HepG2 (cell line): ENCODE results near the gene TGFB2. TPM values are rescaled to one million over a fixed set of nuclear protein-coding genes. Genes with fewer than 3 reads are reported as not detected.
A peak's percentile ranks its signal among the peaks of the same experiment; 100 is the strongest.

Source experiments
- ATAC-seq: fragments of 200-7000 bp; cut with Tn5 transposase; 3 replicates; pipeline ENCODE4 v1.9.1; 2020; ENCODE audit warnings: mild to moderate bottlenecking, moderate library complexity
- BruUV-seq: library from RNA; stranded (reverse); fragments of 400-500 nt; replicated peaks from 2 replicates; lab custom pipeline; 2021; lab: Mats Ljungman, UMichigan
- CTCF ChIA-PET: fragments of 300-600 bp; formaldehyde crosslinking; extraction: SDS; loops from one replicate; lab custom pipeline; 2021; ENCODE audit warnings: low total read pairs, inconsistent platforms, low intra/inter-chr PET ratio; lab: Yijun Ruan, JAX
- POLR2A ChIA-PET: fragments of 350-600 bp; sonication (Branson Sonifier 250); formaldehyde crosslinking; loops from one replicate; lab custom pipeline; 2020; ENCODE audit warnings: antibody characterized with exemption, inconsistent platforms; lab: Yijun Ruan, JAX
- DNase-seq: peaks from one replicate; pipeline ENCODE4 v3.0.0-alpha.2; 2015; ENCODE audit warnings: low spot score
- FAIRE-seq: peaks from 3 replicates; lab custom pipeline; 2011; peaks lifted over from hg19 to GRCh38; lab: Jason Lieb, UNC
- H2AFZ ChIP-seq: one replicate; pipeline ENCODE4 v1.6.1; 2011; ENCODE audit warnings: low read length, inconsistent platforms
- H3K27ac ChIP-seq: fragments of 300-600 bp; 3 replicates; pipeline ENCODE4 v1.8.0; 2011; ENCODE audit warnings: mixed run types, mild to moderate bottlenecking, mixed read lengths, low read length, inconsistent platforms; ENCODE audit not compliant: insufficient read depth; ENCODE audit errors: extremely low read length
- H3K27me3 ChIP-seq, 2 experiments: fragments of 200-600 bp in 1 of 2; 2 replicates in 1 of 2; 3 replicates in 1 of 2; pipeline versions ENCODE4 v1.6.0 to v1.8.0; 2011; ENCODE audit warnings: low read length in 2 of 2, mild to moderate bottlenecking in 2 of 2, moderate library complexity in 2 of 2, inconsistent platforms in 1 of 2; ENCODE audit not compliant: insufficient read depth in 2 of 2, control insufficient read depth in 1 of 2
- H3K36me3 ChIP-seq, 2 experiments: fragments of 200-600 bp in 1 of 2; replicated peaks in 1 of 2; 2 replicates in 1 of 2; 3 replicates in 1 of 2; pipeline versions ENCODE4 v1.5.1 to v1.8.0; 2011; ENCODE audit warnings: low read length in 2 of 2, inconsistent platforms in 1 of 2; ENCODE audit not compliant: insufficient read depth in 2 of 2, control insufficient read depth in 1 of 2
- H3K4me1 ChIP-seq: 2 replicates; pipeline ENCODE4 v1.5.1; 2012; ENCODE audit warnings: low read length, inconsistent platforms; ENCODE audit not compliant: insufficient read depth
- H3K4me2 ChIP-seq: 2 replicates; pipeline ENCODE4 v1.6.0; 2011; ENCODE audit warnings: low read depth, low read length, inconsistent platforms
- H3K4me3 ChIP-seq, 3 experiments: fragments of 200-600 bp in 1 of 3; sonication (generic), shearing (Covaris generic) in 1 of 3; replicated peaks in 1 of 3; 2 replicates each; pipeline ENCODE4 v1.5.1; 2011 to 2016; ENCODE audit warnings: low read length in 3 of 3, inconsistent platforms in 2 of 3, low read depth in 2 of 3, mild to moderate bottlenecking in 2 of 3, control low read depth in 1 of 3, mixed read lengths in 1 of 3; ENCODE audit not compliant: insufficient read depth in 1 of 3
- H3K79me2 ChIP-seq: one replicate; pipeline ENCODE4 v1.6.1; 2011; ENCODE audit warnings: low read length, inconsistent platforms; ENCODE audit not compliant: insufficient read depth
- H3K9ac ChIP-seq: 2 replicates; pipeline ENCODE4 v1.6.0; 2011; ENCODE audit warnings: mild to moderate bottlenecking, low read depth, low read length, inconsistent platforms; ENCODE audit not compliant: insufficient read depth
- H3K9me3 ChIP-seq: 2 replicates; pipeline ENCODE4 v1.5.1; 2012; ENCODE audit warnings: mild to moderate bottlenecking, low read length
- H4K20me1 ChIP-seq: 2 replicates; pipeline ENCODE4 v1.6.0; 2011; ENCODE audit warnings: inconsistent platforms, mild to moderate bottlenecking, low read length, moderate library complexity; ENCODE audit not compliant: insufficient read depth
- CHD4 ChIP-seq: fragments of 200-600 bp; sonication (generic); IDR thresholded peaks from 2 replicates; pipeline ENCODE4 v1.7.0; 2017; ENCODE audit warnings: mild to moderate bottlenecking, low read length, borderline replicate concordance
- CTCF ChIP-seq: sonication (generic); formaldehyde crosslinking; IDR thresholded peaks from 2 replicates; pipeline ENCODE4 v1.5.0; 2020; ENCODE audit warnings: mild to moderate bottlenecking, missing genetic modification reagents, moderate library complexity
- MAFK ChIP-seq, 2 experiments: IDR thresholded peaks in 1 of 2; conservative IDR thresholded peaks in 1 of 2; 2 replicates each; pipeline ENCODE4 v1.6.1; 2011; ENCODE audit warnings: improper control_type of control experiment in 2 of 2, low read length in 2 of 2
- MED13 ChIP-seq: sonication (generic); formaldehyde crosslinking; IDR thresholded peaks from 2 replicates; pipeline ENCODE4 v1.5.0; 2020; ENCODE audit warnings: missing genetic modification reagents
- PRPF4 ChIP-seq: fragments of 200-400 bp; formaldehyde crosslinking; IDR thresholded peaks from 2 replicates; pipeline ENCODE4 v1.6.1; 2016; ENCODE audit warnings: low read length, low read depth; ENCODE audit not compliant: poor library complexity, severe bottlenecking
- SIN3B ChIP-seq: fragments of 150-350 bp; IDR thresholded peaks from 2 replicates; pipeline ENCODE4 v1.6.1; 2014; ENCODE audit warnings: low read length
- STAG1 ChIP-seq: sonication (generic); formaldehyde crosslinking; IDR thresholded peaks from 2 replicates; pipeline ENCODE4 v1.4.0; 2020; ENCODE audit warnings: missing genetic modification reagents
- TFDP1 ChIP-seq: IDR thresholded peaks from 2 replicates; pipeline ENCODE4 v1.6.1; 2016; ENCODE audit warnings: missing compliant biosample characterization, missing genetic modification reagents, borderline replicate concordance
- ZNF3 ChIP-seq: IDR thresholded peaks from 2 replicates; pipeline ENCODE4 v1.7.0; 2017; ENCODE audit warnings: inconsistent platforms
- ZNF383 ChIP-seq: sonication (generic); formaldehyde crosslinking; IDR thresholded peaks from 2 replicates; pipeline ENCODE4 v1.4.0; 2020; ENCODE audit warnings: missing genetic modification reagents, mild to moderate bottlenecking, borderline replicate concordance
- ZNF543 ChIP-seq: sonication (generic); formaldehyde crosslinking; IDR thresholded peaks from 2 replicates; pipeline ENCODE4 v1.4.0; 2020; ENCODE audit warnings: mild to moderate bottlenecking, missing genetic modification reagents
- ZNF598 ChIP-seq: sonication (generic); formaldehyde crosslinking; IDR thresholded peaks from 2 replicates; pipeline ENCODE4 v1.5.1; 2020; ENCODE audit warnings: mild to moderate bottlenecking, missing genetic modification reagents, borderline replicate concordance
- ZNF704 ChIP-seq: sonication (generic); formaldehyde crosslinking; IDR thresholded peaks from 2 replicates; pipeline ENCODE4 v1.8.1; 2023; ENCODE audit warnings: mild to moderate bottlenecking, inconsistent platforms, moderate library complexity, missing genetic modification reagents, borderline replicate concordance
- ZSCAN12 ChIP-seq: sonication (generic); formaldehyde crosslinking; IDR thresholded peaks from 2 replicates; pipeline ENCODE4 v1.9.0; 2021; ENCODE audit warnings: mild to moderate bottlenecking, missing genetic modification reagents
- WGBS: methylation state at CpG from one replicate; pipeline ENCODE4 v1.1.6; 2017; ENCODE audit warnings: low lambda C conversion rate; 5-methylcytosine and 5-hydroxymethylcytosine counted together
- in situ Hi-C: cut with HindIII; loops from 2 replicates; pipeline ENCODE4 v1.10.0; 2017; ENCODE audit warnings: low pct_unique_long_range_greater_than_20kb; ENCODE audit not compliant: extremely low pct_ligation_motif_present
- intact Hi-C: fragments of 100-400 bp; cut with micrococcal nuclease; formaldehyde crosslinking; loops from one replicate; pipeline ENCODE4 v1.10.0; 2022; ENCODE audit not compliant: unreplicated experiment
- polyA plus RNA-seq, 8 experiments: library from polyadenylated mRNA; depleted of rRNA in 3 of 8; stranded (reverse) in 7 of 8; unstranded in 1 of 8; fragments of >200 nt; fragmentation: Illumina TruSeq in 4 of 8; extraction: Trizol in 4 of 8; gene quantifications; 2 replicates each; pipeline versions ENCODE4 v1.2.1 to v1.2.3, GENCODE V29; 2011 to 2016; ENCODE audit warnings: low read depth in 4 of 8, missing spikeins in 1 of 8, mixed read lengths in 1 of 8; ENCODE audit not compliant: insufficient read depth in 1 of 8
- total RNA-seq, 5 experiments: library from RNA; depleted of rRNA; stranded (reverse); fragments of >200 nt; fragmentation: Illumina TruSeq; extraction: Trizol; gene quantifications; 2 replicates each; pipeline ENCODE4 v1.2.3, GENCODE V29; 2016; ENCODE audit warnings: low read depth in 1 of 5

Gene TGFB2
- total and polyA plus RNA-seq, 2 of the 13 experiments (the other 11 are each of a cell fraction or from before 2014, with no cell fraction given), result 0.07 TPM; not detected in 1

GRCh38 chr1:218328769-218329168 is 16.4 kb upstream of the TGFB2 start:
- in situ Hi-C loops, result loop anchor here (25.0 kb wide), 2 partner anchors 659 to 1084 kb away; no protein-coding TSS in a partner anchor
- CTCF ChIA-PET, result no interaction called here

GRCh38 chr1:218330043-218330623 is 15.0 kb upstream of the TGFB2 start:
- Histone ChIP-seq H3K4me1 (no peaks in the 10 kb centered on the region), H3K4me2 (no peak overlapping the region), H3K27me3 (no peaks in the 10 kb centered on the region; a peak in 1 of 5 replicates), H3K9ac (no peak overlapping the region), H3K36me3 (peaks cover 0 to 3% of the 10 kb centered on the region in 2 experiments; a peak in 2 of 5 replicates), H3K27ac (no peak overlapping the region), H3K4me3 (no peak overlapping the region), H3K9me3 (no peaks in the 10 kb centered on the region), H2AFZ (no peak overlapping the region), H3K79me2 (no peaks in the 10 kb centered on the region), H4K20me1 (no peaks in the 10 kb centered on the region)
- BruUV-seq, result no TSS peak
- intact Hi-C loops (loop anchor here (1.0 to 10.0 kb wide), 7 partner anchors 71 to 1482 kb away; no protein-coding TSS in a partner anchor), in situ Hi-C loops (loop anchor here (10.0 to 25.0 kb wide), 3 partner anchors 657 to 1235 kb away; no protein-coding TSS in a partner anchor)
- 45% methylated on average over 4 of the region's 4 CpGs for WGBS
- ATAC-seq (no peak; the same call in 2 of the 3 replicates), FAIRE-seq (no peak), DNase-seq (peak; percentile 16)
- ChIA-PET POLR2A (no interaction called here), CTCF (interaction anchor here (1.0 to 1.7 kb wide), 2 partner anchors 191 to 1483 kb away, joined by 4 to 8 read pairs; no protein-coding TSS in a partner anchor)
- TF ChIP-seq CHD4 (no peak), TFDP1 (CRISPR knock-in tag) (no peak), ZNF543 (CRISPR knock-in tag) (no peak), ZNF383 (CRISPR knock-in tag) (no peak), ZSCAN12 (CRISPR knock-in tag) (no peak), ZNF598 (CRISPR knock-in tag) (no peak), MED13 (CRISPR knock-in tag) (no peak), ZNF3 (CRISPR knock-in tag) (no peak), ZNF704 (CRISPR knock-in tag) (no peak), STAG1 (peak; percentile 84), PRPF4 (no peak), CTCF (peak; percentile 56)

More at GRCh38 chr1:218328769-218329168, 16.4 kb upstream of the TGFB2 start:
- 94% methylated on average over 3 of the region's 3 CpGs for WGBS
- ATAC-seq (no peak), FAIRE-seq (no peak), DNase-seq (no peak)
- POLR2A ChIA-PET, result no interaction called here
- no peak overlapping the region for H3K4me3 ChIP-seq
- H3K4me2 ChIP-seq, result no peak overlapping the region
- intact Hi-C loops, result no loop called here
- H3K79me2 ChIP-seq, result no peaks in the 10 kb centered on the region
- BruUV-seq, result no TSS peak
- H4K20me1 ChIP-seq, result no peaks in the 10 kb centered on the region
- no peaks in the 10 kb centered on the region; a peak in 1 of 5 replicates for H3K27me3 ChIP-seq
- H3K9me3 ChIP-seq, result no peaks in the 10 kb centered on the region
- H2AFZ ChIP-seq, result no peak overlapping the region
- no peak overlapping the region for H3K9ac ChIP-seq
- no peak overlapping the region for H3K27ac ChIP-seq
- no peaks in the 10 kb centered on the region for H3K4me1 ChIP-seq
- TF ChIP-seq MAFK (conservative IDR thresholded peaks at IDR 0.05 in 1 of 2, IDR thresholded peaks at IDR 0.05 in 1 of 2; ENCODE audit: low read length in 2 of 2), result peak; percentile 27 to 51; a peak in 3 of 4 replicates
- no peak for TF ChIP-seq SIN3B
- peaks cover 0 to 4% of the 10 kb centered on the region in 2 experiments; a peak in 2 of 5 replicates for H3K36me3 ChIP-seq
